ENCODE results near the gene MAD1L1.

DNA sequence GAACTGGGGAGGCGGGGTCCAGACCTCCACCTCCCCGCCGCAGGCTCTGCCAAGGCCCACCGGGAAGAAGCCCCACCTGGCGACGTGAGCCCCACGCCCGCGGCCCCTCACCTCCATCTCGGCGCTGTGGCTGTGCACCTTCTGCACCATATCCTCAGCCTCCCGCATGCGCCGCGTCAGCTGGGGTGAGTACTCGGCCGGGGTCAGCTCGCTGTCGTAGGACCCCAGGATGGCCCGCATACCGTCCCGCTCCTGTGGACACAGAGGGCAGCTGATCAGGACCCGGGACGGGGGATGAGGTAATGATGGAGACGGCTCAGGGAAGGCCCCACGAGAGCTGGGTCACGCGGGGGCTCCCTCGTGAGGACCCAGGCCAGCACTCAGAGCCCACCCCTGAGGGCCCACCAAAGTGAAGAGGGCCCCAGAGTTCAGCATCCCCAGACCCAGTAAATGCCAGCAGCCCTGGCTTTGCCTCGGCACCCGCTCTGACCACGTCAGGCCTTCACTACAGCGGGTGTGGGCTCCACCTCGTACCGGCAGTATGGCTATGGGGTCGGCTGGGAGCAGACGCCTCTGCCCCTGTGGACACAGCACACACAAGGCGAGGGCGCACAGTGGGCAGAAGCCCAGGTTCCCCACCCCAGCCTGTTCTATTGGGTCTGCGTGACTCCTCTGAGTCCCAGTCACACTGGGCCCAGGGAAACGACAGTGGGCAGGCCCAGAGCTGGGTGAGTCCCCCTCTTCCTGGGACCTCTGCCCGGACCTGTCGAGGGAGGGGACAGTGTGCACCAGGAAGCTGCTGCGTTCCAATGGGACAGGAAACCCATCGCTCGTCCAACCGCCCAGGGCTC lies 218.1 kb downstream of the MAD1L1 start:
- TF ChIP-seq, protein P1, sequence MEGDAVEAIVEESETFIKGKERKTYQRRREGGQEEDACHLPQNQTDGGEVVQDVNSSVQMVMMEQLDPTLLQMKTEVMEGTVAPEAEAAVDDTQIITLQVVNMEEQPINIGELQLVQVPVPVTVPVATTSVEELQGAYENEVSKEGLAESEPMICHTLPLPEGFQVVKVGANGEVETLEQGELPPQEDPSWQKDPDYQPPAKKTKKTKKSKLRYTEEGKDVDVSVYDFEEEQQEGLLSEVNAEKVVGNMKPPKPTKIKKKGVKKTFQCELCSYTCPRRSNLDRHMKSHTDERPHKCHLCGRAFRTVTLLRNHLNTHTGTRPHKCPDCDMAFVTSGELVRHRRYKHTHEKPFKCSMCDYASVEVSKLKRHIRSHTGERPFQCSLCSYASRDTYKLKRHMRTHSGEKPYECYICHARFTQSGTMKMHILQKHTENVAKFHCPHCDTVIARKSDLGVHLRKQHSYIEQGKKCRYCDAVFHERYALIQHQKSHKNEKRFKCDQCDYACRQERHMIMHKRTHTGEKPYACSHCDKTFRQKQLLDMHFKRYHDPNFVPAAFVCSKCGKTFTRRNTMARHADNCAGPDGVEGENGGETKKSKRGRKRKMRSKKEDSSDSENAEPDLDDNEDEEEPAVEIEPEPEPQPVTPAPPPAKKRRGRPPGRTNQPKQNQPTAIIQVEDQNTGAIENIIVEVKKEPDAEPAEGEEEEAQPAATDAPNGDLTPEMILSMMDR (IDR thresholded peaks at IDR 0.05): no peak
- no peak for TF ChIP-seq POLR2AphosphoS5 (IDR thresholded peaks at IDR 0.05)
- TF ChIP-seq POLR2A (IDR thresholded peaks at IDR 0.05): no peak
